ENCODE results near the gene CDK3. TPM values are rescaled to one million over a fixed set of nuclear protein-coding genes. Genes with fewer than 3 reads are reported as not detected.
"Not testable (repeated sequence)": the region's sequence is repeated elsewhere in the genome, so short reads cannot be mapped to it uniquely, and the experiment has no call there.

Gene CDK3
- total RNA-seq, 2 donors from 2014 or later: 8.7 to 9.1 TPM

- ATAC-seq (replicated peaks in 1 of 2); H3K9me3 Mint-ChIP-seq; H3K4me3 Mint-ChIP-seq; H3K4me1 Mint-ChIP-seq (ENCODE audit: low read depth); H3K27ac Mint-ChIP-seq; H3K27me3 Mint-ChIP-seq (ENCODE audit: low read depth); DNase-seq: not testable (repeated sequence)
- peaks cover 11 to 46% of the 10 kb centered on the region in 2 donors for H3K36me3 Mint-ChIP-seq (ENCODE audit: insufficient read depth in 2 of 2)
Measured at GRCh38 chr17:76044475-76045007, 43.9 kb downstream of the CDK3 start.

GRCh38 chr17:76046064-76046463 is 45.4 kb downstream of the CDK3 start:
- Mint-ChIP-seq H3K27ac (no peak overlapping the region), H3K4me3 (no peak overlapping the region), H3K27me3 (ENCODE audit: low read depth) (no peaks in the 10 kb centered on the region), H3K4me1 (ENCODE audit: low read depth) (peaks cover 15% of the 10 kb centered on the region), H3K36me3 (ENCODE audit: insufficient read depth in 2 of 2) (peaks cover 14 to 53% of the 10 kb centered on the region in 2 donors), H3K9me3 (no peaks in the 10 kb centered on the region)
- DNase-seq: no peak
- no peak for ATAC-seq (replicated peaks in 1 of 2)

- no peaks in the 10 kb centered on the region for H3K9me3 Mint-ChIP-seq
- H3K27me3 Mint-ChIP-seq (ENCODE audit: low read depth): no peaks in the 10 kb centered on the region
- DNase-seq (no peak), ATAC-seq (replicated peaks in 1 of 2) (no peak)
- no peak overlapping the region for H3K27ac Mint-ChIP-seq
- peaks cover 21% of the 10 kb centered on the region for H3K4me1 Mint-ChIP-seq (ENCODE audit: low read depth)
- H3K4me3 Mint-ChIP-seq: no peak overlapping the region
- peaks cover 11 to 53% of the 10 kb centered on the region in 2 donors for H3K36me3 Mint-ChIP-seq (ENCODE audit: insufficient read depth in 2 of 2)
Measured at GRCh38 chr17:76048025-76048605, 47.5 kb downstream of the CDK3 start.

- Mint-ChIP-seq H3K4me3 (no peak overlapping the region), H3K27me3 (ENCODE audit: low read depth) (no peaks in the 10 kb centered on the region), H3K4me1 (ENCODE audit: low read depth) (peaks cover 27% of the 10 kb centered on the region), H3K27ac (peak overlapping the region; percentile 50), H3K36me3 (ENCODE audit: insufficient read depth in 2 of 2) (peaks cover 14 to 52% of the 10 kb centered on the region in 2 donors), H3K9me3 (no peaks in the 10 kb centered on the region)
- DNase-seq (no peak), ATAC-seq (replicated peaks in 1 of 2) (no peak)
Measured at GRCh38 chr17:76048711-76049110, 48.1 kb downstream of the CDK3 start.

GRCh38 chr17:76049239-76049638 is 48.6 kb downstream of the CDK3 start:
- H3K4me1 Mint-ChIP-seq (ENCODE audit: low read depth): peaks cover 32% of the 10 kb centered on the region
- peak overlapping the region; percentile 18 for H3K27ac Mint-ChIP-seq
- no peaks in the 10 kb centered on the region for H3K27me3 Mint-ChIP-seq (ENCODE audit: low read depth)
- H3K4me3 Mint-ChIP-seq: no peak overlapping the region
- H3K36me3 Mint-ChIP-seq (ENCODE audit: insufficient read depth in 2 of 2): peaks cover 16 to 48% of the 10 kb centered on the region in 2 donors
- H3K9me3 Mint-ChIP-seq: no peaks in the 10 kb centered on the region
- DNase-seq (no peak), ATAC-seq (replicated peaks in 1 of 2) (no peak)

GRCh38 chr17:76049836-76050537 is 49.3 kb downstream of the CDK3 start:
- H3K4me1 Mint-ChIP-seq (ENCODE audit: low read depth): peaks cover 36% of the 10 kb centered on the region
- H3K4me3 Mint-ChIP-seq: no peak overlapping the region
- peaks cover 16 to 42% of the 10 kb centered on the region in 2 donors for H3K36me3 Mint-ChIP-seq (ENCODE audit: insufficient read depth in 2 of 2)
- H3K27ac Mint-ChIP-seq: no peak overlapping the region
- ATAC-seq (replicated peaks in 1 of 2) (no peak), DNase-seq (no peak)
- no peaks in the 10 kb centered on the region for H3K27me3 Mint-ChIP-seq (ENCODE audit: low read depth)
- no peaks in the 10 kb centered on the region for H3K9me3 Mint-ChIP-seq

GRCh38 chr17:76050538-76051467 is 50.1 kb downstream of the CDK3 start:
- peak overlapping the region; percentile 61 for H3K27ac Mint-ChIP-seq
- H3K9me3 Mint-ChIP-seq: no peaks in the 10 kb centered on the region
- no peak overlapping the region for H3K4me3 Mint-ChIP-seq
- no peaks in the 10 kb centered on the region for H3K27me3 Mint-ChIP-seq (ENCODE audit: low read depth)
- H3K36me3 Mint-ChIP-seq (ENCODE audit: insufficient read depth in 2 of 2): peaks cover 16 to 43% of the 10 kb centered on the region in 2 donors
- H3K4me1 Mint-ChIP-seq (ENCODE audit: low read depth): peaks cover 36% of the 10 kb centered on the region
- DNase-seq: no peak
- peak in 1 of 2 donors; percentile 23 for ATAC-seq (replicated peaks in 1 of 2)

- no peak for ATAC-seq (replicated peaks in 1 of 2)
- peaks cover 19 to 43% of the 10 kb centered on the region in 2 donors for H3K36me3 Mint-ChIP-seq (ENCODE audit: insufficient read depth in 2 of 2)
- no peak for DNase-seq
- peaks cover 36% of the 10 kb centered on the region for H3K4me1 Mint-ChIP-seq (ENCODE audit: low read depth)
- no peaks in the 10 kb centered on the region for H3K27me3 Mint-ChIP-seq (ENCODE audit: low read depth)
- no peaks in the 10 kb centered on the region for H3K9me3 Mint-ChIP-seq
- peak overlapping the region; percentile 56 for H3K27ac Mint-ChIP-seq
- no peak overlapping the region for H3K4me3 Mint-ChIP-seq
Measured at GRCh38 chr17:76051561-76051960, 50.9 kb downstream of the CDK3 start.

GRCh38 chr17:76053246-76054111 is 52.8 kb downstream of the CDK3 start:
- Mint-ChIP-seq H3K4me1 (ENCODE audit: low read depth) (peaks cover 30% of the 10 kb centered on the region), H3K27ac (peak overlapping the region; percentile 74), H3K9me3 (no peaks in the 10 kb centered on the region), H3K27me3 (ENCODE audit: low read depth) (no peaks in the 10 kb centered on the region), H3K36me3 (ENCODE audit: insufficient read depth in 2 of 2) (peaks cover 13 to 44% of the 10 kb centered on the region in 2 donors), H3K4me3 (peak overlapping the region in 1 of 2 donors; percentile 5)
- DNase-seq (no peak), ATAC-seq (replicated peaks in 1 of 2) (peak in 1 of 2 donors; percentile 41)

GRCh38 chr17:76054112-76054476 is 53.4 kb downstream of the CDK3 start:
- Mint-ChIP-seq H3K36me3 (ENCODE audit: insufficient read depth in 2 of 2) (peaks cover 13 to 46% of the 10 kb centered on the region in 2 donors), H3K27ac (peak overlapping the region; percentile 61), H3K4me1 (ENCODE audit: low read depth) (peaks cover 30% of the 10 kb centered on the region), H3K9me3 (no peaks in the 10 kb centered on the region), H3K4me3 (no peak overlapping the region), H3K27me3 (ENCODE audit: low read depth) (no peaks in the 10 kb centered on the region)
- ATAC-seq (replicated peaks in 1 of 2) (peak in 1 of 2 donors; percentile 28), DNase-seq (no peak)

Measured in activated T-cell treated with anti-CD3 and anti-CD28 coated beads, Interleukin-2, amount 50 U/mL, for 72 hours (primary cell).